Testis (tissue), 3 donors: ENCODE results near the gene CCDC9B. TPM values are rescaled to one million over a fixed set of nuclear protein-coding genes. Genes with fewer than 3 reads are reported as not detected.

Experiments
- DNase-seq: peaks from one replicate; pipeline ENCODE4 v3.0.0-alpha.2; 2019
- H3K27ac ChIP-seq, 2 donors: fragments of 200-600 bp; sonication (generic); one replicate each; pipeline ENCODE4 v1.5.1; 2019
- H3K27me3 ChIP-seq: fragments of 200-600 bp; sonication (generic); one replicate; pipeline ENCODE4 v1.5.1; 2019
- H3K36me3 ChIP-seq: fragments of 200-600 bp; sonication (generic); one replicate; pipeline ENCODE4 v1.5.1; 2017; ENCODE audit warnings: low read depth; ENCODE audit errors: missing control alignments
- H3K4me1 ChIP-seq: fragments of 200-600 bp; sonication (generic); one replicate; pipeline ENCODE4 v1.5.1; 2019
- H3K4me3 ChIP-seq, 2 donors: fragments of 200-600 bp; sonication (generic); one replicate each; pipeline ENCODE4 v1.5.1; 2017 to 2019
- H3K9me3 ChIP-seq: fragments of 200-600 bp; sonication (generic); one replicate; pipeline ENCODE4 v1.5.1; 2017
- CTCF ChIP-seq, 3 experiments: fragments of 450-650 bp in 2 of 3; fragments of 200-600 bp in 1 of 3; sonication (generic) in 1 of 3; IDR thresholded peaks; one replicate each; pipeline ENCODE4 v1.5.1; 2016 to 2019; ENCODE audit warnings: antibody characterized with exemption in 3 of 3, mild to moderate bottlenecking in 2 of 3, moderate library complexity in 1 of 3
- POLR2A ChIP-seq: fragments of 450-650 bp; IDR thresholded peaks from one replicate; pipeline ENCODE4 v1.6.1; 2017; ENCODE audit warnings: antibody characterized with exemption, mild to moderate bottlenecking, moderate library complexity
- WGBS, 2 donors: methylation state at CpG; one replicate each; pipeline ENCODE4 v1.1.5; 2018; 5-methylcytosine and 5-hydroxymethylcytosine counted together
- intact Hi-C: fragments of 100-400 bp; cut with DNase I; formaldehyde crosslinking; loops from one replicate; pipeline ENCODE4 v1.15.1; 2023; ENCODE audit warnings: low total_unique reads
- polyA plus RNA-seq: library from polyadenylated mRNA; stranded (reverse); fragments of 350-450 nt; fragmentation: Illumina TruSeq; extraction: RNeasy Lipid Tissue Mini Kit (QIAGEN cat#74804); gene quantifications from one replicate; pipeline ENCODE4 v1.2.3, GENCODE V29; 2014; ENCODE audit warnings: low read depth, low replicate concordance; ENCODE audit not compliant: insufficient read depth
- total RNA-seq, 2 donors: library from RNA; depleted of rRNA; stranded (reverse); fragments of >200 nt; gene quantifications; one replicate each; pipeline ENCODE4 v1.2.3, GENCODE V29; 2016

CCDC9B gene
- total and polyA plus RNA-seq, 3 donors from 2014 or later = 20.4 to 38.9 (median 36.8) TPM

- no peak for DNase-seq
- H3K27me3 ChIP-seq = no peaks in the 10 kb centered on the region
- intact Hi-C loops = no loop called here
- no peaks in the 10 kb centered on the region for H3K9me3 ChIP-seq
- H3K4me3 ChIP-seq = no peak overlapping the region
- no peaks in the 10 kb centered on the region for H3K36me3 ChIP-seq
- H3K27ac ChIP-seq = no peak overlapping the region
- TF ChIP-seq CTCF (IDR thresholded peaks at IDR 0.05) (no peak), POLR2A (no peak)
- WGBS, 2 donors = 85 to 92% methylated on average over 3 to 4 of the region's 4 CpGs
- H3K4me1 ChIP-seq = peaks cover 6% of the 10 kb centered on the region
Measured at GRCh38 chr15:40314723-40315276, 25.9 kb downstream of the CCDC9B start.

GRCh38 chr15:40313531-40314398, 27.0 kb downstream of the CCDC9B start:
- H3K27me3 ChIP-seq = no peaks in the 10 kb centered on the region
- intact Hi-C loops = no loop called here
- TF ChIP-seq POLR2A (no peak), CTCF (IDR thresholded peaks at IDR 0.05) (no peak)
- H3K27ac ChIP-seq = no peak overlapping the region
- H3K4me1 ChIP-seq = peaks cover 6% of the 10 kb centered on the region
- H3K36me3 ChIP-seq = no peaks in the 10 kb centered on the region
- no peak overlapping the region for H3K4me3 ChIP-seq
- peak; percentile 56 for DNase-seq
- H3K9me3 ChIP-seq = no peaks in the 10 kb centered on the region
- WGBS, 2 donors = 53 to 55% methylated on average over 10 of the region's 10 CpGs

- no peaks in the 10 kb centered on the region for H3K36me3 ChIP-seq
- no peaks in the 10 kb centered on the region for H3K27me3 ChIP-seq
- TF ChIP-seq CTCF (IDR thresholded peaks at IDR 0.05) = no peak
- no peak for TF ChIP-seq POLR2A
- no peak overlapping the region for H3K27ac ChIP-seq
- WGBS, 2 donors = 88 to 95% methylated on average over 10 of the region's 10 CpGs
- intact Hi-C loops = no loop called here
- H3K4me1 ChIP-seq = peaks cover 6% of the 10 kb centered on the region
- no peak overlapping the region for H3K4me3 ChIP-seq
- H3K9me3 ChIP-seq = no peaks in the 10 kb centered on the region
- no peak for DNase-seq
Measured at GRCh38 chr15:40312370-40313158, 28.2 kb downstream of the CCDC9B start.

- no peak for DNase-seq
- no peak for TF ChIP-seq POLR2A
- no peak for TF ChIP-seq CTCF (IDR thresholded peaks at IDR 0.05)
Measured at GRCh38 chr15:40310993-40311392, 29.7 kb downstream of the CCDC9B start.

More at GRCh38 chr15:40310993-40311392, 29.7 kb downstream of the CCDC9B start:
- peaks cover 6% of the 10 kb centered on the region for H3K4me1 ChIP-seq
- WGBS, 2 donors = 76 to 91% methylated on average over 3 of the region's 3 CpGs
- no peaks in the 10 kb centered on the region for H3K9me3 ChIP-seq
- intact Hi-C loops = no loop called here
- no peaks in the 10 kb centered on the region for H3K36me3 ChIP-seq
- H3K27ac ChIP-seq = no peak overlapping the region
- no peaks in the 10 kb centered on the region for H3K27me3 ChIP-seq
- H3K4me3 ChIP-seq = no peak overlapping the region
